G401 (cell line): ENCODE measurements around the gene PCGF2. TPM values are rescaled to one million over a fixed set of nuclear protein-coding genes. Genes with fewer than 3 reads are reported as not detected.
A peak's percentile ranks its signal among the peaks of the same experiment; 100 is the strongest.

Experiments
- DNase-seq: peaks from one replicate; pipeline ENCODE4 v3.0.0-alpha.2; 2015; ENCODE audit warnings: low spot score
- in situ Hi-C: cut with HindIII; loops from 2 replicates; pipeline ENCODE4 v1.10.0; 2016; ENCODE audit warnings: low sequenced_read_pairs, mixed read lengths
- total RNA-seq: library from RNA; depleted of rRNA; stranded (reverse); fragments of >200 nt; shearing (Covaris generic); gene quantifications from 2 replicates; pipeline ENCODE4 v1.2.3, GENCODE V29; 2014

PCGF2 gene
- total RNA-seq, 1 experiment from 2014 or later: 5.5 TPM

GRCh38 chr17:38752308-38753070 is 4.4 kb upstream of the PCGF2 start, which contains the start of gene PSMB3:
Gene PSMB3, plus strand, starts transcription at chr17:38752741. Its CDS starts 86 bp downstream, at chr17:38752827.
- in situ Hi-C loops: no loop called here
- DNase-seq: peak; percentile 100

GRCh38 chr17:38751808-38752307 is 3.7 kb upstream of the PCGF2 start:
- DNase-seq: peak; percentile 89
- in situ Hi-C loops: no loop called here

GRCh38 chr17:38751144-38751807 is 3.1 kb upstream of the PCGF2 start:
- in situ Hi-C loops: no loop called here
- peak; percentile 59 for DNase-seq

- in situ Hi-C loops: no loop called here
- peak; percentile 81 for DNase-seq
Measured at GRCh38 chr17:38750312-38751121, 2.4 kb upstream of the PCGF2 start.

- in situ Hi-C loops: no loop called here
Measured at GRCh38 chr17:38750044-38750311, 1.8 kb upstream of the PCGF2 start.

GRCh38 chr17:38749223-38750043 is 1.3 kb upstream of the PCGF2 start:
- in situ Hi-C loops: no loop called here
- DNase-seq: peak; percentile 85

More at GRCh38 chr17:38750044-38750311, 1.8 kb upstream of the PCGF2 start:
- DNase-seq: no peak

GRCh38 chr17:38748892-38749222 is 721 bp upstream of the PCGF2 start:
- no peak for DNase-seq
- in situ Hi-C loops: no loop called here

GRCh38 chr17:38747463-38748148 is 530 bp downstream of the PCGF2 start:
- in situ Hi-C loops: no loop called here
- peak; percentile 29 for DNase-seq

- no peak for DNase-seq
- in situ Hi-C loops: no loop called here
Measured at GRCh38 chr17:38746849-38747462, 1.2 kb downstream of the PCGF2 start.

GRCh38 chr17:38746004-38746848 is 1.9 kb downstream of the PCGF2 start:
- DNase-seq: no peak
- in situ Hi-C loops: no loop called here

- in situ Hi-C loops: no loop called here
- DNase-seq: peak; percentile 19
Measured at GRCh38 chr17:38745545-38745944, 2.6 kb downstream of the PCGF2 start.

GRCh38 chr17:38743556-38744171 is 4.5 kb downstream of the PCGF2 start:
- in situ Hi-C loops: no loop called here
- DNase-seq: peak; percentile 22

GRCh38 chr17:38742411-38743308 is 5.5 kb downstream of the PCGF2 start:
- peak; percentile 89 for DNase-seq
- in situ Hi-C loops: no loop called here

- in situ Hi-C loops: no loop called here
Measured at GRCh38 chr17:38741921-38742410, 6.2 kb downstream of the PCGF2 start.

GRCh38 chr17:38741461-38741860 is 6.7 kb downstream of the PCGF2 start:
- in situ Hi-C loops: no loop called here
- DNase-seq: no peak

More at GRCh38 chr17:38741921-38742410, 6.2 kb downstream of the PCGF2 start:
- peak; percentile 66 for DNase-seq

- DNase-seq: peak; percentile 0
- in situ Hi-C loops: no loop called here
Measured at GRCh38 chr17:38740806-38741205, 7.3 kb downstream of the PCGF2 start.
